Measurements from ENCODE around the gene YPEL3. TPM values are rescaled to one million over a fixed set of nuclear protein-coding genes. Genes with fewer than 3 reads are reported as not detected.

The YPEL3 gene
- total RNA-seq, 1 donor from 2014 or later, result 75.8 TPM

DNA sequence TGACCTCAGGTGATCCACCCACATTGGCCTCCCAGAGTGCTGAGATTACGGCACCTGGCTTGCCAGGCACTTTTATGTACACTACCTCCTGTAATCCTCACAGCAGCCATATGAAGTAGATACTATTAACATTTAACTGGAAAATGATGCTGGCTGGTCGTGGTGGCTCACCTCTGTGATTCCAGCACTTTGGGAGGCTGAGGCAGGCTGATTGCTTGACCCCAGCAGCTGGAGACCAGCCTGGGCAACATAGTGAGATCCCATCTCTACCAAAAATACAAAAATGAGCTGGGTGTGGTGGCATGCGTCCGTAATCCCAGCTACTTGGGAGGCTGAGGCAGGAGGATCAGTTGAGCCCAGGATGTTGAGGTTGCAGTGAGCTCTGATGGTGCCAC lies 29.0 kb upstream of the YPEL3 start:
- ChIA-PET POLR2A (interaction anchor here (0.6 to 0.9 kb wide), 2 partner anchors 29 to 60 kb away, joined by 3 read pairs; partner anchors contain the start of gene YPEL3), CTCF (no interaction called here)
- peaks cover 19% of the 10 kb centered on the region for H3K4me1 Mint-ChIP-seq
- no peak for TF ChIP-seq CTCF (IDR thresholded peaks at IDR 0.05)
- H3K9me3 Mint-ChIP-seq, result no peaks in the 10 kb centered on the region
- DNase-seq (no peak), ATAC-seq (ENCODE audit: low read depth) (no peak)
- peaks cover 4% of the 10 kb centered on the region for H3K36me3 Mint-ChIP-seq (ENCODE audit: low read depth)
- no peaks in the 10 kb centered on the region for H3K27me3 Mint-ChIP-seq
- no peak overlapping the region for H3K4me3 Mint-ChIP-seq
- H3K27ac Mint-ChIP-seq, result no peak overlapping the region
- intact Hi-C loops (cut with micrococcal nuclease), result loop anchor here (5.0 kb wide), 1 partner anchor 42 kb away; no protein-coding TSS in a partner anchor

DNA sequence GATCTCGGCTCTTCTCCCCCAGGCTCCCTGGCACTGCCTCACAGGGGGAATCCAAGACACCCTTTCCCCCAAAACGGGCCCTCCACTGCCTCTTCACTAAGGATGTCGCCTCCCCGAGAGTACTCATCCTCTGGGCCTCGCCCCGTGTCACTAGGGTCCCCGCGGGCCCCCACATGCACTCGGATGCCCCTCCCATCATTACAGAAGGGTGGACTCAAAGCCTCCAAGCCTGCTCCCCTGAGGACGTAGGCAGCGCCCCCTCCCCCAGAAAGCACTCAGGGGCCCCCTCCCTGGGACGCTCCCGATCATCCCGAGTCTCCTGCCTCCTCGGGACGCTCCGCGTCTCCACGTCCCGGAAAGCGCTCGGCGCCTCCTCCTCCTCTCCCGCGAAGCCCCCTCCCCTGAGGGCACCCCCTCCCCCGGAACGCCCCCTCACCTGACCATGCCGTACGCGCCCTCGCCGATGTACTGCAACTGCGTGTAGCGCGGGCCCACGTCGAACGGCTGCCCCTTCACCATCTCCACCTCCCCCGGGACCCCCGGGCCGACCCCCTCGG lies 26.7 kb upstream of the YPEL3 start:
- intact Hi-C loops (cut with micrococcal nuclease), result loop anchor here (1.0 to 5.0 kb wide), 5 partner anchors 26 to 61 kb away; partner anchors contain the start of genes ALDOA, CORO1A and YPEL3
- DNase-seq (peak; percentile 21), ATAC-seq (ENCODE audit: low read depth) (peak; percentile 5)
- Mint-ChIP-seq H3K4me3 (peak overlapping the region; percentile 86), H3K27me3 (no peaks in the 10 kb centered on the region), H3K9me3 (no peaks in the 10 kb centered on the region), H3K4me1 (peaks cover 22% of the 10 kb centered on the region), H3K36me3 (ENCODE audit: low read depth) (peaks cover 16% of the 10 kb centered on the region), H3K27ac (peak overlapping the region; percentile 76)
- POLR2A ChIA-PET, result interaction anchor here (0.7 to 2.6 kb wide), 8 partner anchors 11 to 63 kb away, joined by 3 to 26 read pairs (median 4); partner anchors contain the start of genes ALDOA, CORO1A and TBX6
- CTCF ChIA-PET, result no interaction called here
- TF ChIP-seq CTCF (IDR thresholded peaks at IDR 0.05), result no peak

GRCh38 chr16:30121741-30122571 lies 25.9 kb upstream of the YPEL3 start:
- ATAC-seq (ENCODE audit: low read depth), result no peak
- Mint-ChIP-seq H3K4me1 (peaks cover 22% of the 10 kb centered on the region), H3K4me3 (peak overlapping the region; percentile 86), H3K27me3 (no peaks in the 10 kb centered on the region), H3K27ac (peak overlapping the region; percentile 76), H3K9me3 (no peaks in the 10 kb centered on the region), H3K36me3 (ENCODE audit: low read depth) (peaks cover 21% of the 10 kb centered on the region)
- no peak for DNase-seq
- no peak for TF ChIP-seq CTCF (IDR thresholded peaks at IDR 0.05)
- intact Hi-C loops (cut with micrococcal nuclease), result loop anchor here (5.0 kb wide), 1 partner anchor 45 kb away; no protein-coding TSS in a partner anchor
- CTCF ChIA-PET, result no interaction called here
- POLR2A ChIA-PET, result interaction anchor here (2.6 kb wide), 1 partner anchor 30 kb away, joined by 18 read pairs; the partner anchor contains the start of gene TBX6

DNA sequence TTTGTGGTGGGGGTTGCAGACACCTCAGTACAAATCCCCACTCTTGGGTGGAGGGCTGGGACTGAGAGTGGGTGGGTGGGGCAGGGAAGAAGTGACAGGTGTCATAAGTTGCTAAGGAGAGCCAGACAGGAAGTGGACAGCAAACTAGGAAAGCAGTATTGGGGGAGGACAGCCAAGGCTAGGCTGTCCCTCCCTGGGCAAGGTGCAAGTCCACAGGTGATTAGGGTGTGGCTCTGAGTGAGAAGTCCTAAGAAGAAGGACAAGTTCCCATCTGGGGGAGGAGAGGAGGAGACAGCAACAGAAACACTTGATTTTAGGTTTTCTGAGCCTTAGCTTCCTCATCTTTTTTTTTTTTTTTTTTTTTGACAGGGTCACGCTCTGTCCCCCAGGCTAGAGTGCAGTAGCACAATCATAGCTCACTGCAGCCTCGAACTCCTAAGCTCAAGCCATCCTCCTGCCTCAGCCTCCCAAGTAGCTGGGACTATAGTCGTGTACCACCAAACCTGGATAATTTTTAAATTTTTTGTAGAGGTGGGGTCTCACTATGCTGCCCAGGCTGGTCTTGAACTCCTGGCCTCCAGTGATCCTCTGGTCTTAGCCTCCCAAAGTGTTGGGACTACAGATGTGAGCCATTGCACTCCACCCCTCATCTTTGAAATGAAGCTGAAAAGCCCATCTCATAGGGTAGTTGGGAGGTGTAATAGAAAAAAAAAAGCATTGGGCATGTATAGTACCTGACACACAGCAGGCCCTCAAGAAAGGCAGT lies 24.5 kb upstream of the YPEL3 start:
- no peak for ATAC-seq (ENCODE audit: low read depth)
- intact Hi-C loops (cut with micrococcal nuclease), result loop anchor here (5.0 kb wide), 1 partner anchor 47 kb away; no protein-coding TSS in a partner anchor
- Mint-ChIP-seq H3K9me3 (no peaks in the 10 kb centered on the region), H3K36me3 (ENCODE audit: low read depth) (peaks cover 27% of the 10 kb centered on the region), H3K4me3 (peak overlapping the region; percentile 24), H3K4me1 (peaks cover 22% of the 10 kb centered on the region), H3K27me3 (no peaks in the 10 kb centered on the region), H3K27ac (peak overlapping the region; percentile 6)
- no peak for TF ChIP-seq CTCF (IDR thresholded peaks at IDR 0.05)
- ChIA-PET POLR2A (interaction anchor here (0.6 to 2.1 kb wide), 6 partner anchors 28 to 424 kb away, joined by 3 to 12 read pairs (median 4); partner anchors contain the start of genes CORO1A and TBX6), CTCF (no interaction called here)
- no peak for DNase-seq
